GM13976 (cell line): Measurements from ENCODE around the gene TMEM213.

Source experiments
- DNase-seq: peaks from one replicate; pipeline ENCODE4 v3.0.0; 2012; ENCODE audit warnings: low spot score
- CTCF ChIP-seq: IDR thresholded peaks from 2 replicates; pipeline ENCODE4 v1.5.1; 2012; ENCODE audit warnings: borderline replicate concordance, mild to moderate bottlenecking; ENCODE audit not compliant: insufficient read depth; ENCODE audit errors: extremely low read depth, missing control alignments, control extremely low read depth
- in situ Hi-C: fragments of 300-500 bp; cut with MboI; formaldehyde crosslinking; loops from one replicate; pipeline ENCODE4 v1.12.0; 2022; ENCODE audit warnings: low sequenced_read_pairs, mixed read lengths, inconsistent platforms; ENCODE audit not compliant: unreplicated experiment

Gene TMEM213

GRCh38 chr7:138876326-138876725 lies 78.5 kb downstream of the TMEM213 start:
- in situ Hi-C loops = no loop called here
- no peak for TF ChIP-seq CTCF
- no peak for DNase-seq

- no peak for TF ChIP-seq CTCF
- in situ Hi-C loops = no loop called here
- no peak for DNase-seq
These were observed 80.3 kb downstream of the TMEM213 start for GRCh38 chr7:138878051-138878450.

DNA sequence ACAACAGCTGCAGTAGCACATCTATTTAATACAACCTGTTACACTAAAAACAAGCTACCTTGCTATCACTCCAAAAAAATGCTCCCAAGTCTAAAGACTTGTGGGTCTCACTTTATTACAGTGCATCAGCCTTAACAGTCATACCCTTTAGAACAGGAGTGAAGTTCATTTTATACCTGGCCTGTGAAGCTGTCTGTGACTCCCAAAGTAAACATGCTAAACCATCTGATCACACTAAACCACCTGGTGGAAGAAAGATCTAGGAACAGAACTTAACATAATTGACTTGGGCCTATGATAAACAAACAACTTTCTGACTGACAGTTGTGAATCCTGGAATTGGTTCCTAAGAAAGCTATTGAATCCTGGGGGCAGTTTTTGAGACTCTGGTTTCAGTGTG lies 81.1 kb downstream of the TMEM213 start:
- in situ Hi-C loops = no loop called here

GRCh38 chr7:138879356-138879755 lies 81.6 kb downstream of the TMEM213 start:
- in situ Hi-C loops = no loop called here
- no peak for TF ChIP-seq CTCF
- no peak for DNase-seq

More for the DNA sequence above, 81.1 kb downstream of the TMEM213 start:
- no peak for DNase-seq
- TF ChIP-seq CTCF = no peak

GRCh38 chr7:138880881-138881578 lies 83.2 kb downstream of the TMEM213 start:
- DNase-seq = no peak
- TF ChIP-seq CTCF = no peak
- in situ Hi-C loops = no loop called here

- in situ Hi-C loops = no loop called here
These were observed 83.9 kb downstream of the TMEM213 start for GRCh38 chr7:138881579-138882188.

More at GRCh38 chr7:138881579-138882188, 83.9 kb downstream of the TMEM213 start:
- no peak for TF ChIP-seq CTCF
- no peak for DNase-seq
